Stimulated activated CD4-positive, alpha-beta T cell treated with anti-CD3 and anti-CD28 coated beads, Interleukin-1b, Interleukin-23, amount 100 ng/mL, for 1 hour (primary cell): ENCODE results near the gene GPAT3.
"Not testable (repeated sequence)": the region's sequence is repeated elsewhere in the genome, so short reads cannot be mapped to it uniquely, and the experiment has no call there.

Experiments
- DNase-seq, 2 donors: peaks; one replicate each; pipeline ENCODE4 v3.0.0-alpha.2; 2020; ENCODE audit warnings: low read depth in 2 of 2

GPAT3 gene

GRCh38 chr4:83603129-83603528, 67.2 kb downstream of the GPAT3 start:
- DNase-seq = no peak

GRCh38 chr4:83604321-83604720, 68.4 kb downstream of the GPAT3 start:
- DNase-seq = no peak

GRCh38 chr4:83605210-83605609, 69.3 kb downstream of the GPAT3 start:
- DNase-seq = no peak

GRCh38 chr4:83605744-83606172, 69.8 kb downstream of the GPAT3 start:
- DNase-seq = no peak

- no peak for DNase-seq
Observed at GRCh38 chr4:83606460-83606859, 70.6 kb downstream of the GPAT3 start.

GRCh38 chr4:83606898-83607297, 71.0 kb downstream of the GPAT3 start:
- no peak for DNase-seq

- no peak for DNase-seq
Observed at GRCh38 chr4:83609365-83609764, 73.5 kb downstream of the GPAT3 start.

GRCh38 chr4:83610729-83611128, 74.8 kb downstream of the GPAT3 start:
- no peak for DNase-seq

GRCh38 chr4:83613023-83613422, 77.1 kb downstream of the GPAT3 start:
- DNase-seq = no peak

- no peak for DNase-seq
Observed at GRCh38 chr4:83613994-83614393, 78.1 kb downstream of the GPAT3 start.

- no peak for DNase-seq
Observed at GRCh38 chr4:83616252-83616651, 80.3 kb downstream of the GPAT3 start.

GRCh38 chr4:83617371-83618035, 81.6 kb downstream of the GPAT3 start:
- no peak for DNase-seq

GRCh38 chr4:83618431-83618830, 82.5 kb downstream of the GPAT3 start:
- DNase-seq = no peak

- no peak for DNase-seq
Observed at GRCh38 chr4:83618991-83619645, 83.2 kb downstream of the GPAT3 start.

- DNase-seq = not testable (repeated sequence)
Observed at GRCh38 chr4:83622127-83622526, 86.2 kb downstream of the GPAT3 start.

GRCh38 chr4:83625821-83626220, 89.9 kb downstream of the GPAT3 start:
- no peak for DNase-seq

GRCh38 chr4:83626245-83626836, 90.4 kb downstream of the GPAT3 start:
- DNase-seq = no peak

GRCh38 chr4:83629945-83630721, 94.2 kb downstream of the GPAT3 start:
- DNase-seq = no peak

- DNase-seq = no peak
Observed at GRCh38 chr4:83631066-83631465, 95.2 kb downstream of the GPAT3 start.

- DNase-seq = no peak
Observed at GRCh38 chr4:83636930-83637329, 101.0 kb downstream of the GPAT3 start.

GRCh38 chr4:83639849-83640493, 104.1 kb downstream of the GPAT3 start:
- peak; percentile 11 to 15 for DNase-seq

GRCh38 chr4:83643036-83643435, 107.1 kb downstream of the GPAT3 start:
- no peak for DNase-seq
